Measurements from ENCODE around the gene HSPB6.

GRCh38 chr19:35777086-35777841 lies 20.4 kb upstream of the HSPB6 start:
- TF ChIP-seq POLR2AphosphoS5 (IDR thresholded peaks at IDR 0.05; ENCODE audit: low read depth, low read length) (no peak), TAF1 (IDR thresholded peaks at IDR 0.05; ENCODE audit: borderline replicate concordance, insufficient read depth, low read length) (no peak), REST (IDR thresholded peaks at IDR 0.05; ENCODE audit: insufficient read depth in 1 of 2, low read depth in 2 of 2, low read length in 2 of 2) (no peak), SIN3A (IDR thresholded peaks at IDR 0.05; ENCODE audit: borderline replicate concordance, insufficient read depth, low read length) (no peak)
